ENCODE data around the gene RELL2. TPM values are rescaled to one million over a fixed set of nuclear protein-coding genes. Genes with fewer than 3 reads are reported as not detected.
A peak's percentile ranks its signal among the peaks of the same experiment; 100 is the strongest.

Gene RELL2
- total RNA-seq, 1 donor from 2014 or later: 7.8 TPM

DNA sequence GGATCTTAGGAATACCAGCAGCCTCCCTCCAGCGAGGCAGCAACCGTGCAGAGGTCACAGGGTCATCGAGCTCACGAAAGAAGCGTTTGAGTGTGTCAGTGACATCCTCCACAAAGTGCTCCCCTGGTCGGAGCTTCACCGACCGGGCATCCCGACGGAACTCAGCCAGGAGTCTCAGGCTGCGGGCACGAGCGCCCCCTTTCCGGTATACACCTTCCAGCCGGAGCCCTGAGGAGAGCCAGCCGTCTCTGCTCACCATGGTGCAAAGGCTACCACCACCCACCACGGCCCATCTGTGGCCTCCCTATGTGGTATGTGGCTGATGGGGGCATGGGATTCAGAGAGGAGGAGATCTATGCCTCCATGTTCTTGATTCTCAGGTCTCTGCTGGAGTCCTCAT is 25.2 kb downstream of the RELL2 start:
- TF ChIP-seq, protein P1, sequence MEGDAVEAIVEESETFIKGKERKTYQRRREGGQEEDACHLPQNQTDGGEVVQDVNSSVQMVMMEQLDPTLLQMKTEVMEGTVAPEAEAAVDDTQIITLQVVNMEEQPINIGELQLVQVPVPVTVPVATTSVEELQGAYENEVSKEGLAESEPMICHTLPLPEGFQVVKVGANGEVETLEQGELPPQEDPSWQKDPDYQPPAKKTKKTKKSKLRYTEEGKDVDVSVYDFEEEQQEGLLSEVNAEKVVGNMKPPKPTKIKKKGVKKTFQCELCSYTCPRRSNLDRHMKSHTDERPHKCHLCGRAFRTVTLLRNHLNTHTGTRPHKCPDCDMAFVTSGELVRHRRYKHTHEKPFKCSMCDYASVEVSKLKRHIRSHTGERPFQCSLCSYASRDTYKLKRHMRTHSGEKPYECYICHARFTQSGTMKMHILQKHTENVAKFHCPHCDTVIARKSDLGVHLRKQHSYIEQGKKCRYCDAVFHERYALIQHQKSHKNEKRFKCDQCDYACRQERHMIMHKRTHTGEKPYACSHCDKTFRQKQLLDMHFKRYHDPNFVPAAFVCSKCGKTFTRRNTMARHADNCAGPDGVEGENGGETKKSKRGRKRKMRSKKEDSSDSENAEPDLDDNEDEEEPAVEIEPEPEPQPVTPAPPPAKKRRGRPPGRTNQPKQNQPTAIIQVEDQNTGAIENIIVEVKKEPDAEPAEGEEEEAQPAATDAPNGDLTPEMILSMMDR (IDR thresholded peaks at IDR 0.05; ENCODE audit: insufficient read depth, low read length, poor library complexity, severe bottlenecking): no peak
- no peak overlapping the region for H3K4me3 ChIP-seq (ENCODE audit: low read depth, low read length)
- H3K36me3 ChIP-seq (ENCODE audit: control insufficient read depth, insufficient read depth, low read length): no peaks in the 10 kb centered on the region
- H3K27me3 ChIP-seq (ENCODE audit: control insufficient read depth, insufficient read depth, low read length): no peaks in the 10 kb centered on the region
- no peak for DNase-seq (ENCODE audit: low read depth)

DNA sequence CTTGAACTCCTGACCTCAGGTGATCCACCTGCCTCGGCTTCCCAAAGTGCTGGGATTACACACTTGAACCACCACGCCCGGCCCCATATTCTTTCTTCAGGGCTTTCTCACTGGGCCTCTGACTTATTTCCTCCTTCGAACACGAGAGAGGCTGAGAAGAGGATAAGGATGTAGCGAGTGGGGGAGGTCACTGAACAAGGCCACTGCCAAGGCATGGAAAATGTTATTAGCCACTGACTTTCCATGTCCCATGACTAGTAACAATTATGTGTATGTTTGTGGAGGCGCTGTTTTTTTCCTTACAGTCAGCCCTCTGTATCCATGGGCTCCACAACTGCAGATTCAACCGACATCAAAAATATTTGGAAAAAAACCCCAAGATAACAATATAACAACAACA is 26.7 kb downstream of the RELL2 start:
- TF ChIP-seq, protein P1 (IDR thresholded peaks at IDR 0.05; ENCODE audit: insufficient read depth, low read length, poor library complexity, severe bottlenecking): no peak
- H3K36me3 ChIP-seq (ENCODE audit: control insufficient read depth, insufficient read depth, low read length): no peaks in the 10 kb centered on the region
- DNase-seq (ENCODE audit: low read depth): no peak
- no peaks in the 10 kb centered on the region for H3K27me3 ChIP-seq (ENCODE audit: control insufficient read depth, insufficient read depth, low read length)
- no peak overlapping the region for H3K4me3 ChIP-seq (ENCODE audit: low read depth, low read length)

- Histone ChIP-seq H3K4me3 (ENCODE audit: low read depth, low read length) (no peak overlapping the region), H3K27me3 (ENCODE audit: control insufficient read depth, insufficient read depth, low read length) (no peaks in the 10 kb centered on the region), H3K36me3 (ENCODE audit: control insufficient read depth, insufficient read depth, low read length) (no peaks in the 10 kb centered on the region)
- TF ChIP-seq, protein P1 (IDR thresholded peaks at IDR 0.05; ENCODE audit: insufficient read depth, low read length, poor library complexity, severe bottlenecking): peak; percentile 90
- DNase-seq (ENCODE audit: low read depth): no peak
Observed at GRCh38 chr5:141664733-141665461, 28.1 kb downstream of the RELL2 start.

DNA sequence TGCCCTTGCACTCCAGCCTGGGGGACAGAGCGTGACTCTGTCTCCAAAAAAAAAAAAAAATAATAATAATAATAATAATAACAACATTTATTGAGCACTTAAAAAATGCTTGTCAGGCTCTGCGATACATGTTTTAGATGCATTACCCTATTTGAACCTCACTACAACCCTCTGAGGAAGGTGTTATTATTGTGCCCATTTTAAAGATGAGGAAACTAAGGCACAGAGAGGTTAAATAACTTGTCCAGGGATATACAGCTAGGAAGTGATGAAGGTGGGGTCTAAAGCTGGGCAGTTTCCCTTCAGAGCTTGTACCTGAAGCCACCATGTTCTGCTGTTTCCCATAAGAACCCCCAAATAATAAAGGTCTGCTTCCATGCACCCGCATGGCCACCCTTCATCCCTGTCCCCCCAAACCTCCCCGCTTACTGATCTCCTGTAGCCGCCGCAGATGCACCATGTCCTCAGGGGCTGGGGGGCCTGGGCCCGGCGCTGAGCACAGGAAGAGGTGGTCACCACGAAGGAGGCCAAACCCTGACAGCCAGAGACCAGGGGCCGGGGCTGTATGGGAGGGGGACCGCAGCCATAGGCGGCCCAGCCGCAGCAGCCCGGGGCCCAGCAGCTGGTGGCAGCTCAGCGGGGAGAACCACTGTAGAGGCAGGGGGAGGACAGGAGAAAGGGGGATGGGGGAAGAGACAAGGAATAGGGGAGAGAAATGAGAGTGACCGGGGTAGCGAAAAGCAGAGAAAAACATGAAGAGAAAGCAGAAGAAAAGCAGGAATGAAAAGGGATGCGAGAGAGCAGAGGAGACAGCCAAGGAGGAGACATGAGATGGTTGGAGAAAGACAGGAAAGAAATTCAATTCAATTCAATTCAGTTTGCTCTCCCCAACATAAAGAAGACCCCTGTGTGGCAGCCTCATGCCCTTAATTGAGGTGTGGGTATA is 29.5 kb downstream of the RELL2 start:
- Histone ChIP-seq H3K36me3 (ENCODE audit: control insufficient read depth, insufficient read depth, low read length) (no peaks in the 10 kb centered on the region), H3K27me3 (ENCODE audit: control insufficient read depth, insufficient read depth, low read length) (no peaks in the 10 kb centered on the region), H3K4me3 (ENCODE audit: low read depth, low read length) (no peak overlapping the region)
- TF ChIP-seq, protein P1 (IDR thresholded peaks at IDR 0.05; ENCODE audit: insufficient read depth, low read length, poor library complexity, severe bottlenecking): no peak
- no peak for DNase-seq (ENCODE audit: low read depth)

GRCh38 chr5:141668601-141669265 is 31.9 kb downstream of the RELL2 start:
- Histone ChIP-seq H3K4me3 (ENCODE audit: low read depth, low read length) (no peak overlapping the region), H3K36me3 (ENCODE audit: control insufficient read depth, insufficient read depth, low read length) (no peaks in the 10 kb centered on the region), H3K27me3 (ENCODE audit: control insufficient read depth, insufficient read depth, low read length) (no peaks in the 10 kb centered on the region)
- DNase-seq (ENCODE audit: low read depth): no peak
- TF ChIP-seq, protein P1 (IDR thresholded peaks at IDR 0.05; ENCODE audit: insufficient read depth, low read length, poor library complexity, severe bottlenecking): no peak

Measured in kidney epithelial cell (primary cell).